ENCODE results near the gene DLG2.

The DLG2 gene

DNA sequence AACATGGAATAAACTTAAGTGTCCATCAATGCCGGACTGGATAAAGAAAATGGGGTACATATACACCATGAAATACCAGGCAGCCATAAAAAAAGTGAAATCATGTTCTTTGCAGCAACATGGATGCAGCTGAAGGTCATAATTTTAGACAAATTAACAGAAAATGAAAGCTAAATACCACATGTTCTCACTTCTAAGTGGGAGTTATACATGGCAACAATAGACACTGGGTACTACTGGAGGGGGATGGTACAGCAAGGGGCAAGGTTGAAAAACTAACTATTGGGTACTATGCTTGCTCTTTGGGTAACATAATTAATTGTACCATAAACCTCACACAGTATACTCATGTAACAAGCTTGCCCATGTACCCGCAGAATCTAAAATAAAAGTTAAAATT lies 851.6 kb downstream of the DLG2 start:
- DNase-seq (ENCODE audit: low spot score), result no peak

DNA sequence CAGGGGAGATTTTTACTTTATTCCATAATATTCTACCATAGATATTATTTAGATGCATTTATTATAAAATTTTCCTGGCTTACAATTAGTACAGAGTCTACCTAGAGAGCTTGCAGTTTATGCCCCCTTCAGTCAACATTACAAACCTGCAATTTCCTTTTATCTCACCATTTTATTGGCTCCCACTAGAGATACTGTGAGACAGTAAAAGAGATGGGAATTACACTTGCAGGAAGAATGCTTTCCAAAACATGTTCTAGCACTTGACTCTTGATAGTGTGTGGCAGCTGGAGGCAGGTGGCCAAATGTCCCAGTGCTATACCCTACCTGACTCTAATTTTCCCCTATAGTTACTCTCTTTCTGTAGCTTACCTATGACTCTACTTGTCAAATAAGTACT lies 863.2 kb downstream of the DLG2 start:
- no peak for DNase-seq (ENCODE audit: low spot score)

DNA sequence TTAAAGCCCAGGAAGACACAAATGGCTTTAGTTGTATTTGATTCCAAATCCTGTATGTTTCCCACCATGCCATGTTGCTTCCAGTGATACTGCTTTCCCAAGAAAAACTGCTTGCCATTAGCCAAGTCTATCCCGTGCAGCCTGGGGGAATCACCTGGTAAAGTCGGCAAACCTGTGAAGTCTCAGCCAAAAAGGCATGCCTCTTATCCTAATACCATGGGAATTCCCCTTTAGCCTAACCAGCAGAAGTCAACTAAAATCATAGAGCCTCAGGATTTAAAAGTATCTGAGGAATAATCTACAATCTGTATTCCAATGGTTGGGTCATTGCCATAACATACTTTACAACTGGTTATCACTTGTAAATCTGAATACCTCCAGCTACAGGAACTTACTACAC lies 869.4 kb downstream of the DLG2 start:
- DNase-seq (ENCODE audit: low spot score), result no peak

DNA sequence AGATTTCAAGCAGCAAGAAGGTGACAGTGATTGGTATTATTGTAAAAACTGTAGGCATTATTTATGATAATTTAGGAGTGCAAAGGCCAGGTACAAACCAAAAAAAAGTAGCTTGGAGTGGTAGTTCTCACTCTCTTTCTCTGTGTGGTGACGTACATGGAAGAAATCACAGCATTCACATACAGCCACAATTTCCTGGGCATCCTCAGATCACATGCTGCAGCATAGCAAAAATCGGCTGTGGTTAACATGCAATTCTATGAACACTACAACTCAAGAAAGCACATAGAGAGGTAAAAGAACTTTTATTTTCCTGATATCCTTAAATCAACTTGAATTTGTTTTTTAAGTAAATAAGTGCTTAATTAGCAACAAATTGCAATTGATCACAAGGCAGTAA lies 875.8 kb downstream of the DLG2 start:
- DNase-seq (ENCODE audit: low spot score), result no peak

DNA sequence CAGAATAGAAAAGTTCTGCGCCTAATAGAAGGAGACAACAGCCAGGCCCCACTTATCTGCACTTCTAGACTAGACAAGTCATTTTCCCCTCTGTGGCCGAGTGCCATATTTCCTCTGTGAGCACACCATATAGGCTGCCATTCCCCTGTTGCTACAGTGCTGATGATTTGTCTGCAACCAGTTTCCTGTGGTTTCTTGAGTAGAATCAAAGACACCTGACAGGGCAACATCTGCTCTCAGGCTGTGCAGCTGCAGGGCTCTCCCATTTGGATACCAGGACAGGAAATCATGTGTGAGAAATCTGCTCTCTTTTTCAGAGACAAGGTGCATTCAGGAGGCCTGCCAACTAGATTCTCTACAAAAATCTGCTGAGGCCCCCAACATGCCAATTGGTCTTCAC lies 879.3 kb downstream of the DLG2 start:
- no peak for DNase-seq (ENCODE audit: low spot score)

DNA sequence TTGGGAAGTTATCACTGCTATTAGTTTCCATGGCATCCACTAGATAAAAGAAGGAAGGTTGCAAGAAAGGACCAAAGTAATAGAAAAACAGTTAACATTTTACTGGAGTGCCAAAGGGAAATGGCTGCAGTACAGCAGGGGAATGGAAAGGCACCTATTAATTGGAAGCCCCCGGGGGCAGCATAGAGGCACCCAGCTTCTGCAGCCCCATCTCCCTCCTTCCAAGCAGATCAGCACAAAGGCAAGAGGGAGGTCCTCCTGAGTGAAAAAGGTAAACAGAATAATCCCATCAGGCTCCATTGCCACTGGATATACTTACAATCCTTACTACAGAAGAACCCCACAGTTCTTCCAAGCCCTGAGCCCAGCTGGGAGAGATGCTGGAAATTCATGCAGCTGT lies 887.1 kb downstream of the DLG2 start:
- DNase-seq (ENCODE audit: low spot score), result no peak

DNA sequence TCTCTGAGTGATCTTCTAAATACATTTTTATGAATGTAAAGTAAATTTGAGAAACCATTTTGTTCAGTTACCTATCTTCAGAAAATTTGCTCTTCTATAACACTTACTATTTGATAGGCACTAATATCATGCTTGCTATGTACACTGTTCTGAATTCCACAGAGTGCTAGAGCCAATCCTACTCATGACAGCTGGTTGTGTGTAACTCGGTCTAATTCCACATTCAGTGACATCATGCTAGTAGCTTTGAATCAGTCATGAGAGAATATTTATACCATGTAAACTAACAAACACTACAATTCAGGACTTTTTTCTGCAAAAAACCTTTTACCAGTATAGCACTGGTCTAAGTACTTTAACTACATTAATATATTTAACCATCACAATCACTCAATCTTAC lies 902.9 kb downstream of the DLG2 start:
- no peak for DNase-seq (ENCODE audit: low spot score)

DNA sequence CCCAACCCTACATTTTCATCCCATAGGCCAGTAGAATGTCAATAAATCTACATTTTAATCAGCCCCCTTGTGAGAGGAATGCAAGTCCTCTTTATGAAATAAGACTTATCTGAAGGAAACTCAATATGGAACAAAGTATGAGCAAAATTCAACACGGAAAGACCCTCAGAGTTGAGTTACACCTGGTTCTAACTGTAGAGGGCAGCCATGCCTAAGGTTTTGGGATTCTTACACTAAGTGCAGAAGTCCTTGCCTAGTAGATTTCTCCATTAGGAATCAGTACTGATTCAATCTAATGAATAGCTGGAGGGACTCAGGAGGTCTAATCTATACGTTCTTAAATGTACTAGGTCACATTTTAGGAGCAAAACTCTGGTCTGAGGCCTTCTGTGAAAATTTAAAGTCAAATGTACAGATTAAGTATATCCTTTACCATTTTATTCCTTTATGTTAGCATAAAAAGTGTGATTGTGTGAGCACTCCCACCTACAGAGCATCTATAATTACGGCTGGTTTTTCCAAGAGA lies 904.5 kb downstream of the DLG2 start:
- DNase-seq (ENCODE audit: low spot score), result no peak

DNA sequence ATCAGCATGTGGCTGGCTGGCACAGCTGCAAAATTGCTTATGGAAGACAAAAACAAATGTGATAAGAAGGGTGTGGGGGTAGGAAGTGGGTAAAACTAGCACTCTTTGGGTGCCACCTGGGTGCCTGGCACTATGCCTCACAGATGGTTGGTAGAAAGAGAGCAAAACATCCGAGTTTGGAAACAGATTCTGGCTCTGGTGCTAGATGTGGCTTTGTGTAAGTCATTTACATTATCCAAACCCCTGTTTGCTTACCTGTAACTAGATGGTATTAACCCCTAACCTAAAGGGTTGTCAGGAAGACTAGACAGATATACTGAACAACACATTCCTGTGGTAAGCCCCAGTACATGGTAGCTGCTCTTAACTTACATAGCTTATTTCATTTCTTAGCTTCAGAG lies 905.6 kb downstream of the DLG2 start:
- no peak for DNase-seq (ENCODE audit: low spot score)

DNA sequence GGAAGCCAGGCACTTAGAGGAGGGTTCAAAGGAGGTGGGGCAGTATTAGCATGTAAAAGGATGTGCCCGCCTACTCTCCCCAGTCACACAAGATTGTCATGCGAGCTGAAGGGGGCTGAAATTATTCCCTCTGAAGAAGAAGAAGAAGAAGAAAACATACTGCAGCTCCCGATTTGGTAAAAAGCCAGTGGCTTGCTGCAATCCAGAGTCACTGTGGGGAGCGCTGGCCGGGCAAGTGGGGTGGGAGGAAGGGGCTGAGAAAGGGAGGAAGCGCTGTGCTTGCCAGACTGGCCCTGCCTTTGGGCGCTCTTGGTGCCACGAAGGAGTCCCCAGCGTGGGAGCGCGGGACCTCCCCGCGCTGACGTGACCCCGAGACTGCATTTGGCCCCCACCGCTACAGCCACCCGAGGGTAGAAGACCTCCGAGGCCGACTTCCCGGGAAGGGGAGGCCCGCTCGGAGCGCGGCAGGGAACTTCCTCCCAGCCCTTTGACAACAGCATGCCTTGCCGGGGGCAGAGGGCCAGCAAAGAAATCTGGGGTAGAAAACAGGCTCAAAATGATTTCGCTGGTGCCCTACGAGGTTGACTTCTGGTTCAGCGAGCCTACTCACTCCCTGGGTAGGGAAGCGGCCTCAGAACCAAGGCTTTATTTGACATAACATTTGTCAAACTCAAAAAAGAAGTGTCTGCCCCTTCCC lies 906.3 kb downstream of the DLG2 start:
- no peak for DNase-seq (ENCODE audit: low spot score)

DNA sequence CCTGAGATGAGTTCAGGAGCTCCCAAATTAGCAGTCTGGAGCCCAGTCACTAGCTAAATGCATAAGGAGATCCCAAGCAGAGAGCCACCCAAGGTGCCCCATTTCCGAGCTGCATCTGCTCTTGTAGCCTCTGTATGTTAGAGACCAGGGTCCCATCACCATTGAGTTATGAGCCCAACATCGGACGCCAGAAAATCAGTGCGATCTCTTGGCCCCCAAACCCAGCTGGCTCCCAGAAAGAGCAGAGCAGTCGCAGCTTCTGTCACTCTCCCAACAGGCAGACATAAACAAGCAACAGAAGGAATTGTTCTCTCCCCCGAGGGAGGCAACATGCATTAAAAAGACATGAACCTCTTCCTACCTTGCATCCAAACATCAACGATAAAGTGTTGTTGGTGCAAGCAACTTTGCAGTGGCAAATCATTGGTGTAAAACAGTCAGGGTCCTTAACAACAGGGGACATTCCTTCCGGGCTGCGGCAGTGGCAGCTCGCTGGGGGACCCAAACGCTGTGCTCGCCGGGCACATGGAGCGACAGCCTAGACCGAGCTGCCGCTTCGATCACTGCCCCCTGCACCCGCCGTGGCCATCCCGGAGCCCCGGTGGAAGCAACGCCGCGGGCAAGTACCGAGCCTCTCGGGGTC lies 907.1 kb downstream of the DLG2 start:
- DNase-seq (ENCODE audit: low spot score), result no peak

DNA sequence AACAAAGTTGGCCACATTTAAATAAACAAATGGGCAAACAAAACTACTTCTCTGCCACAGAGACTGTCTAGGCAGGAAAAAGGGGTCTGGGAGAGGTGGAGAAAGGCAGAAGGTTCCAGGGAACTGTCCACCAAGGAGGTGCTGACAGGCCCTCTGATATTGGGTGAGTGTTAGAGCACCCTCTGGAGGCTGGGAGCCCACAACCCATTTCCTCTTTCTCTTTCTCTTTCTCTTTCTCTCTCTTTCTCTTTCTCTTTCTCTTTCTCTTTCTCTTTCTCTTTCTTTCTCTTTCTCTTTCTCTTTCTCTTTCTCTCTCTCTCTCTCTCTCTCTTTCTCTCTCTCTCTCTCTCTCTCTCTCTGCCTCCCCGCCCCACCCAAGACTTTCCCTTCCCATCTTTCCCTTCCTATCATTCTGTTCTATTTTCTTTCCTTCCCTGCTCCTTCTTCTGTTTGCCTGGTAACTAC lies 912.8 kb downstream of the DLG2 start:
- no peak for DNase-seq (ENCODE audit: low spot score)

DNA sequence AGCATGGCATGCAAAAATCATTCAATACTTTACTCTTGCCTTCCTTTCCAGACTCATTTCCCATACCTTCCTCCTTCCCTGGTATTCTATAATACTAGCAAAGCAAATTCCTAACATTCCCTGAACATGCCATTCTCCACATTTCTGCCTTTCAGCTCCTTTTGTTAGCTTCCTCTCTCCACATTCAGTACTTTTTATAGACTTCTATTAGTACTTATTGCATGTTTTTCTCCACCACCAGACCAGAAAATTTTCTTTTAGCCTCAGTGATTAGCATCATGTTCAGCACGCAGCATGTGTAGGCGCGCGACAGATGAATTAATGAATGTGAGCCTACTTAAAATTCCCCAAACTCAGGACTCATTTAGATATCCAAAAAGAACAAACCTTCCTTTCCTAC lies 935.3 kb downstream of the DLG2 start:
- DNase-seq (ENCODE audit: low spot score), result no peak

DNA sequence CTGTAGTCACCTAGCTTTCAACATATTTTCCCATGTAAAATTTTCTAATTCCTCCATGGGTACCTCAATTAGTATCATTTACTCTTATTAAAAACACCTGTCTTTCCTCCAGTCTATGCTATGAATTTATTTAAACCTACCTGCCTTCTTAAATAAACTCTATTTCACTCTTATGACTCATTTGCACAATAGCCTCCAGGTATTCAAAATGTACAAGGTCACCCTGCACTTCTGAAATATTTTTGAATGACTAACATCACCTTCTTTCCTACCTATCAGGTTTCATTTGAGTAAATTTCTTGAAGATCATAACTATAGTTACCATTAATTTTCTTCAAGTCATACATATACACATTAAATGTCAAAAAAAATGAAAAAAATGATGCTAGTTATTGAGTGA lies 939.7 kb downstream of the DLG2 start:
- no peak for DNase-seq (ENCODE audit: low spot score)

DNA sequence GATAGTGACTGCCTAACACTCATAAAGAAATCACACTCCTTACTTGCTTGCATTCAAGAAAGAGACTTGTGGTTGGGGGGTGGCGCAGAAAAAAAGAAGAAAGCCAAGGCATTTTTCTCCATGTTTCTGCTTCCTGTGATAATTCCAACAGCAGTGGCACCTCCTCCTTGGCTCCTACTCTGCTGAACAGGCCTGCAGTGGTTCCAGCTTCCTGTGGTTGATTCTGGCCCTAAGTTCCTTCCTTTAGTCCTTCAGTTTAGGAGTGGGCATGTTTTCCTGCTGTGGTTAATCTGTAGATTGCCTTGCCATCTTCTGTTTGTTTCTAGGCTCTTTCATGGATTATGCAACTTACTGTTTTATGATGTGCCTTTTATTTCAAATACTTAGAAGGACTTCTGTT lies 940.4 kb downstream of the DLG2 start:
- DNase-seq (ENCODE audit: low spot score), result no peak

DNA sequence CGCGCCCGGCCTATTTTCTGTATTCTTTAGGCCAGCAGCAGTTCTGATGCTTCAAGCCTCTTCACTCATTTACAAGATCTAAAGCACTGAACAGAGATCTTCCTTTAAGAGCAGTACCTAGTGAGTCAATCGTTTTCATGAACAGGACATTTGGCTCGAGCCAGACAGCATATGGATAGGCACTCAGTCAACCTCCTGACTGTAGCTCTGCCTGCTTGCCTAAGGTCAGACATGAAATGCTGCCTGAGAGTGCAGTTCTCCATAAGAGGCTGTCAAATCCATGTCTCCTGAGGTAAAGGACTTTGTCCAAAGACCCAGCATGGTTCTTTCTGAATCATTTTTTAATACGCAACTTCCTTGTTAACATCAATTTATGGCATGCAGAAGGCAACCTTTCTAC lies 941.2 kb downstream of the DLG2 start:
- no peak for DNase-seq (ENCODE audit: low spot score)

DNA sequence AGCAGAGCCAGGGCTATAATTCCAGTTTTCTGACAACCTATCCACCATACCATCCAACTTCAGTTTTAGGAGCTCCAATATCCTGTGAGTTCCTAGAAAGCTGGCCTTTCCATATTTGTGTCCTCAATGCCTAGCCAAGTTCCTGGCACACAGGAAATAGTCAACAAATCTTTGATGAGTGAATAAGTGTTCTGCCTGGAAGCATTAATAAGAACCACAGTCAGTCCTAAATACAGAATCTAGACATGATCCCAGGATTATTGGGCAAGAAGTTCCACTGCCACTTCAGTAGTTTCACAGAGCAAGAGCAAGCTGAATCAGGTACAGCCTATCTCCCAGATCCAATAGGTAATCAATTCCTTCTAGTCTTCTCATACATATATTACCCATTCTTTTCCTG lies 942.0 kb downstream of the DLG2 start:
- no peak for DNase-seq (ENCODE audit: low spot score)

DNA sequence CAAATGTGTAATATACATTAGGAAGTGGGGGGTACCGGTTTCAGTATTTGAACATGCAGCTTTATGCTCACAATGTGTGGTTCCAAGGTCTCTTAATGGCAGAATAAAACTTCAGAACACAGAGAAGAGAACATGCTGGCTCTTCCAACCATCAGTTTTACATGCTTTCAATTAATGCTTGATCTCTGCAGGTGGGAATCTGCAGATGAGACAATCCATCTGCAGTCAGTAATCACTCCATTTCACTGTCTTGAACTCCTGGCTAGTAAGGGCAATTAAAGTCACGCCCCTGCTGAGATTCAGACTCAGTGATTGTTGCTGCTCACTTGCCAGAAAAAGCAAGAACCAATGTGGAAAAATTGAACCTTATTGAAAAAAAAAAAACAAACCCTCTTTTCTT lies 945.7 kb downstream of the DLG2 start:
- DNase-seq (ENCODE audit: low spot score), result no peak

DNA sequence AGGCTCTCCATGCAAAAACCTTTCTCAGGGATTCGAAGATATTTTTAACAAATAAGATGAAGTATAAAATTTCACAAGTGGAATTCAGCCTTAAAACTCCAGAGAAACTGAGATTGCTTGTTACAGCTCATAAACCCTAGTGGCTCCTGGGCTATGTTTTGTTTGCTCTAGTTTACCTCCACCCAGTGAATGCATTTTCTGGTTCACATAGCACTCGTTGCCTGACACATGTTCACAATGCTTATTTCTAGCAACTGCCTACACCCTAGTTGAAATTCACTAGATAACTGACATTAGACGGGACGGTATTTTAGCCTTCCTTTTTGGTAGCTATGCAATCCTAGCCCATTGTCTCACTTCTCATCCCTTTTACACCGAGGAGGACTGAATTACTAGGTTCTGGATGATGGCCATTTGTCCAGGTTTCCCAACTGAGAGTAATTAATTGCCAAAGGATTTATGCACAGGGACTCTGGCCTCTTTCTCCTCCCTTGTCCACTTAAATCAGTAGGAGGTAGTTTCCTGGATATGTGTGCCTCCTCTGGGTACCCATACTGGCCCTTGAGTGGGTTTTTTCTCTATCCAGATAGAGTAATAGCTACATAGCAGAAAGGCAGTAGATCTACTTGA lies 951.6 kb downstream of the DLG2 start:
- no peak for DNase-seq (ENCODE audit: low spot score)

DNA sequence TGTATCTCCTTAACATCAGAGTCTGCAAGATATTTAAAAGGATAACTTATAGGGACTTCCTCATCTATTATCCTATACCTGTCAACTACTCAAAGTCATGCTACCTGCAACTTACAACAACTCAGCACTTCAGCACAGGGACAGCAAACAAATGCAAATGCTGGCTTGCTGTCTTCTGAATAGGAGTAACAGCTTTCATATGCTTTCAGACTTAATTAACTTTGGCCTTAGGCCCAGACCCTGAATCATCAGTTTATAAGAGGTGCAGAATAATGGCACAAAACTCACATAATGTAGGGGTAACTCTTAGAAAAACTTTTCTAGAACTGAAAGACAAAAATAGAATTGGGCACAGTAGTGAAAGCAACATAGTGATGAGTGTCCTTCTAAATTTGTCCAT lies 953.4 kb downstream of the DLG2 start:
- no peak for DNase-seq (ENCODE audit: low spot score)

DNA sequence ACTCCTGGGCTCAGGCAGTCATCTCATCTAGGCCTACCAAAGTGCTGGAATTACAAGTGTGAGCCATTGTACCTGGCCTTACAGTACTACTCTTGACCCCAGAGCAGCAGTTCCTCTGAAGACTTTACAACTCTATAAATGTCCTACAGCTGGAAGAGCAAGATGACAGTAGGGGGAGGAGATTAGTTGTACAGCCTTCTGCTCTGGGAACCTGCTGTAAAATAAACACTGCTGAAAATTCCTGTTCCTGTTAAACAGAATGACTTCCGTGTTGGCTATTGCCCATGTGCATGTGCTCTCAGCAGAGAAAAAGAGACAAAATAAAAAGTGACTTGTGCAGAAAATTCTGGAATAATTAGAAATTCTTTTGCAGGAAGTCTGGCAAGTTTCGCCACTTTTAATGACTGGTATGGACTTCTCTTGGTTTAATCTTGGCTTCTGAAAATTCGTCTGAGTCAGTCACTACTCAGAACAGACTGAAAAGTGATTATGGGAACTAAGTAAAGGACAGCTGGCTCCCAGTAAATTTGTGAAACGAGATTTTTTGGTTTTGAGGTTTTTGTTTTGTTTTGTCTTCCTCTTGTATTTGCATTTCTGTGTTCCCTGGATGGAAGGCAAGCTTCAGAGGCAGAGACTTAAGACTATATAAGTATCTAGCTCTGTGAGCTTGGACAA lies 955.7 kb downstream of the DLG2 start:
- no peak for DNase-seq (ENCODE audit: low spot score)

DNA sequence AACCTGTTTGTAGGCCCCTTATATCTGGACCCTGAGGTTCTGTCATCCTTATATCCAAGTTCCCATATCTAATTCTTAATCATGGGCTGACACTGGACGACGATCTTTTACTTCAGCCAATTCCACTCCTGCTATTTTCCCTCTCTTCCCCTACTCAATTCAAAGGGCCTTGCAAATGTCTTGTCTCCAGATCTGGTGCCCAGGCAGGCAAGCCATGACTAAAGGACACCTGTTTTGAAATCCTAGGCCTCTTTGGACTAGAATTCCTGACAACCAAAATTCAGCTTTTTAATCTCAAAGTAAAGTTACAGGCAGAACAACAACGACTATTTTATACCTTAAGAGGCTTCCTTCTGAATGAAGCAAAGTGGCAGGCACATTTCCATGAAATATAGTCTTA lies 963.4 kb downstream of the DLG2 start:
- DNase-seq (ENCODE audit: low spot score), result no peak
